Activated T-helper 1 cell treated with Interleukin-2 at 50 U/mL for 16 hours (primary cell): ENCODE measurements around the gene EXOSC5.
A peak's percentile ranks its signal among the peaks of the same experiment; 100 is the strongest.
"Not testable (repeated sequence)": the region's sequence is repeated elsewhere in the genome, so short reads cannot be mapped to it uniquely, and the experiment has no call there.

ENCODE experiments used
- DNase-seq: peaks from one replicate; pipeline ENCODE4 v3.0.0-alpha.2; 2020; ENCODE audit warnings: low read depth

EXOSC5 gene

DNA sequence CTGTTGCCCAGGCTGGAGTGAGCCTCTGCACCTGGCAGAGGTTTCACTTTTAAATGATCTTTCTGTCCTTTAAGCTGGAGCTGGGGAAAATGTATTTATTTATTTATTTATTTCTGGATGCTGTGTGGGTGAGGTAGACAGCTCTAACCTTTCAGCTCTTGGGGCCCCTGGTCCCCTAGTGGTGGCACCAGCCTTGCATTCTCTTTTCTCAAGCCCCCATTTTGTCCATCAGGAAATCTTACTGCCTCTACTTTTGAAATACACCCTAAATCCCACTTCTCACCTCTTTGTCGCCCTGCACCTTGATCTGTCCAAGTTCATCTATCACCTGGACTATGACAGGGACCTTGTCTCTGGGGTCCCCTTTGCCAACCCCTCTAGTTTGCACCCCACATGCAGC, 31.1 kb downstream of the EXOSC5 start:
- no peak for DNase-seq

- no peak for DNase-seq
Observed at GRCh38 chr19:41364524-41365391, 32.4 kb downstream of the EXOSC5 start.

DNA sequence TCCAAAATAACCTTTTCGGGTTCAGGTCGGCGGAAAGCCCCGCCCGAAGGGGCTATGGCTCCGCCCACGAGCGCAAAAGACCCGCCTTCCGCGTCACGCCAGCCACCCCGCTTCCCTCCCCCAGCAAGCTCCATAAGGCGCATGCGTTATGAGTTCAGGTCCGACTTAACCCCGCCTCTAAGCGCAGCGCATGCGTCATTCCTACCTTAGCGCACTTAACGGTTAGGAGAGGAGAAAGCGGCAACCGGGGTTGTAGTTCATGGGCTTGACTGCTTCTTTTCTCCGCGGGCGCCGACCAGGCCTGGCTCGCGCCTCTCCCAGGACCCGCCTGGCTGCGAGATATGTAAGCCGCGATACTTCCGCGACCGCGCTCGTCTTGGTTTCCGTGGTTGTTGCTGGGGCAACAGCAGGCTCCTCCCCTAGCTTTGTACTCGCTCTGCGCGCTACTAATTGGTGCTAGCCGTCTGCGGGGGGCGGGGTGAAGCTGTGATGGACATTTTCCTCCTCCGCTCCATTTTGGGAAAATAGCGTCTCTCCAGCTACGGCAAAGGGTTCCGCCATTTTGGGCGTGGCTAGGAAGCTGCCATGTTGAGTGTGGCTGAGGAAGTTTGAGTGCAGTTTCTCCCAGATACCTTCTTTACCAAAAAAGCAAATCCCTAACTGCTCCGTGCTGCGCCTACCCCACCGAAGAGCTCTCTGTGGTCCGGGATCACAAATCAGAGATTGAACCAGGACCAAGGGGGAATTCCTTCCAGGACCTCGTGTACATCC, 33.2 kb downstream of the EXOSC5 start, which contains the start of gene B9D2:
Gene B9D2 (minus strand): TSS at position 397 of the 771 bp plus-strand sequence. CDS start 630 bp downstream, outside the sequence.
- peak; percentile 96 for DNase-seq

GRCh38 chr19:41363371-41363752, 33.8 kb downstream of the EXOSC5 start:
- no peak for DNase-seq

DNA sequence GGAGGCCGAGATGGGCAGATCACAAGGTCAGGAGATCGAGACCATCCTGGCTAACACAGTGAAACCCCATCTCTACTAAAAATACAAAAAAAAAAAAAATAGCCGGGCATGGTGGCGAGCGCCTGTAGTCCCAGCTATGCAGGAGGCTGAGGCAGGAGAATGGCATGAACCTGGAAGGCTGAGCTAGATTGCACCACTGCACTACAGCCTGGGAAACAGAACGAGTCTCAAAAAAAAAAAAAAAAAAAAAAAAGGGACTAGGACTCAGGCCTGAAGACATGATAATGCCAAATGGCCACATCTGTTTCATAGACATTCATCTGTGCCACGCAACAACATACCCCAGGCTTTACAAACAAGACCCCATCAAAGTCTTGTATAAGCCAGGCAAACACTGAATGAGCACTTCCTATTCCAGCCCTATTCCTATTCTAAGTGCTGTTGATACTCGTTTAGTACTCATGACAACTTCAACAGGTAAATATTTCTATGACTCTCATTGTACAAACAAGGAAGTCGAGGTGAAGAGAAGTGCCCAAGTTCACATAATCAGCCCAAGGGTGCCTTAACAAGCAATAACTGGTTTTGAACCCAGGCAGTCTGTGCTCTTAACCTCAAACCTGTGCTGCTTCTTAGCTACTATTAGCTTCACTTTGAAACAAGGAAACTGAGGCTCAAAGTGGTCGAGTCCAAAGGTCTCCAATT, 34.9 kb downstream of the EXOSC5 start:
- no peak for DNase-seq

DNA sequence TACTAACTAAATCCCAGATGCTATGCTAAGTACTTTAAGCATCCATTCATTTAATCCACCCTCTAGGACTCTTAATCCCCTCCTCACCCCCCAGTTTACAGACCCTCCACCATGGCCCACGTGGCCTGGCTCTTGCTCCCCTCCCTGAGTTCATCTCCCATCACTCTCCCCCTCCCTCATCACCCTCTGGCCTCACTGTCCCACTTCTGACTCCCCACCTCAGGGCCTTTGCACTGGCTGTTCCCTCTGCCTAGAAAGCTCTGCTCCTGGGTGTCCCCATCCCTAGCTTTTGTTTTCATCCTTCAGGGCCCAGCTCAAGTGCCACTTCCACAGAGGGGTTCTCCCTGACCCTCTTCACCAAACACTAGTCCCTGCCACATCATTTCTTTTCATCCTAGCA, 37.4 kb downstream of the EXOSC5 start:
- DNase-seq, result no peak

DNA sequence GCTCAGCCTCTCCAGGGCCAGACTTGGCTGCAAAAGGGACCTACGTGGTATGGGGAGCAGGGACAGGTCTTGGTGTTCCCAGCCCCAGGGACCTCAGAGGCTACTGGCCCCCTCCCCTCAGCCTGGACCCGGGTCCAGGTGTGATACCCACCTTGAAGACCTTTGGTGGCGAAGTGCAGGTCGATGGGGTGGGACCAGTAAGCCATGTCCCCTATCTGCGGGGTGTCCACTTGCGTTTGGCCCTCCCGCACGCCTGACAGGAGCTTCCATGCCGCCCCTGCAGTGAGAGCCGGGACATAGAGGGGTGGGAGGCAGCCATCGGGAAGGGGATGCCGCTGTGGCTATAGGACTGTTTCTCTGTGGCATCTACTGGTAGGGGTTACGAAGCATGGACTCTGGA, 39.4 kb downstream of the EXOSC5 start:
- DNase-seq, result no peak

- DNase-seq, result no peak
Observed at GRCh38 chr19:41356984-41357739, 40.0 kb downstream of the EXOSC5 start.

DNA sequence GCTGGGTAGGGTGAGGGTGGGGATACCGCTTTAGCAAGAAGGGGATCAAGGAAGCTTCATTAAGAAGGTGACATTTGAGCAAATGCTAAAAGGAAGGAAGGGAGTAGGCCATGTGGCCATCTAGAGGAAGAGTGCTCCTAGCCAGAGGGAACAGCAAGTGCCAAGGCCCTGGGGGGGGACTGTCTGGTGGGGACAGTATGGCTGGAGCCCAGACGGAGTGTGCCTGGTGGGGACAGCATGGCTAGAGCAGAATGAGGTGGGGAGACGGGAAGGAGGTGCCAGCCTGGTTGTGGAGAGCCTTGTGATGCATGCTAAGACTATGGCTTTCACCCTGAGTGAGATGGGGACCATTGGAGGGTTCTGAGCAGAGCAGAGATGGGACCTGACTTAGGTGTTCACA, 41.4 kb downstream of the EXOSC5 start:
- DNase-seq, result no peak

GRCh38 chr19:41355035-41355434, 42.1 kb downstream of the EXOSC5 start:
- no peak for DNase-seq

- DNase-seq, result no peak
Observed at GRCh38 chr19:41354343-41354953, 42.7 kb downstream of the EXOSC5 start.

DNA sequence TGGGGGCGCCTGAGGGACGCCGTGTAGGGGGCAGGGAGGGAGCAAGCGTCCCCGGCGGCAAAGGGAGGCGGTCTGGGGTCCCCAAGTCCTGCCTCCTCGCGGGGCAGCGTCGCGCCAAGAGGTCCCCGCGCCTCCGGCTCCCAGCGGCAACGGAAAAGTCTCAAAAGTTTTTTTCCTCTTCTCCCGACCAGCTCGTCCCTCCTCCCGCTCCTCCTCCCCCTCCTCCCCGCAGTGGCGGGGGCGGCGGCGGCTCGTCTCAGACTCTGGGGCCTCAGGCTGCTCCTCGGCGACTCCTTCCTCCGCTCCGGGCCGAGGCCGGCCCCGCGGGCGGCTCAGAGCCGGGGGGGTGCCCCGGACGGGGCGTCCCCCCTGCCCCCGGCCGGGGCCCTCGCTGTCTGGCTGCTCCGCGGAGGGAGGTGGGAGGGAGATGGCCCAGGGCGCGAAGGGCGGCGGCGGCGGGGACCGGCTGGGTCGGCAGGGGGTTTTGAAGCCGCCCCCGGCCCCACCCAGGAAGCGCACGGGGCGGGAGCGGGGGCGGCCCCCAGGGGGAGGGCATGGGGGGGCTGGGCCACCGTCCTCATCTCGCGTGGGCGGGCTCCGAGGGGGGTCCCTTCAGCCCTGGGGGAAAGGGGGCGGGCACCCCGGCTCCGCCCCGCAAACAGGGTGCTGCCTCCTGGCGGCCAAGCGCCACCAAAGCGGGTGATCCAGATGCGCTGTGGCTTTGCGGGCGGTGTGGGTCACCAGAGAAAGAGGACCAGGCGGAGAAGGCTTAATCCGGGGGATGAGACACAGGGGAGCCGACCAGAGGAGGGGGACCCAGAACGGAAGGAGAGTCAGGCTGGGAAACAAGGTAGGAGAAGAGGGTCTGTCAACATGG, 43.5 kb downstream of the EXOSC5 start, which contains the start of gene TGFB1:
Gene TGFB1 (minus strand): TSS at position 457 of the 877 bp plus-strand sequence. CDS start 878 bp downstream, outside the sequence.
- peak; percentile 93 for DNase-seq

- peak; percentile 69 for DNase-seq
Observed at GRCh38 chr19:41352609-41353465, 44.3 kb downstream of the EXOSC5 start.

DNA sequence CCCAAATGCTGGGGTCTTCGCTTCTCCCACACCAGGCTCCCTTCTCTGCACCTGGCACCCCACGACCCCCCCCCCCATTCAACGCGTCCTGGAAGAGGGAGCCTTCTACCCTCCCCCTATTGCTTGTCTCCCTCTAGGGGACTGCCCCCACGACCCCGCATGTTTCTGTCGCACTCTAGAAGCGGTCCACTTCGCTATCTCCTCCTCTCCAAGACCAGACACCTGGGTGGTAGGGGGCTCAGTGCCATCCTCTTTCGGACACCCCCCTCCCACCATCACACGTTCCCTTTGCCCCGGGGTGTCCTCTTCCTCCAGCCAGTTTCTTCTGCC, 44.9 kb downstream of the EXOSC5 start:
- DNase-seq, result no peak

DNA sequence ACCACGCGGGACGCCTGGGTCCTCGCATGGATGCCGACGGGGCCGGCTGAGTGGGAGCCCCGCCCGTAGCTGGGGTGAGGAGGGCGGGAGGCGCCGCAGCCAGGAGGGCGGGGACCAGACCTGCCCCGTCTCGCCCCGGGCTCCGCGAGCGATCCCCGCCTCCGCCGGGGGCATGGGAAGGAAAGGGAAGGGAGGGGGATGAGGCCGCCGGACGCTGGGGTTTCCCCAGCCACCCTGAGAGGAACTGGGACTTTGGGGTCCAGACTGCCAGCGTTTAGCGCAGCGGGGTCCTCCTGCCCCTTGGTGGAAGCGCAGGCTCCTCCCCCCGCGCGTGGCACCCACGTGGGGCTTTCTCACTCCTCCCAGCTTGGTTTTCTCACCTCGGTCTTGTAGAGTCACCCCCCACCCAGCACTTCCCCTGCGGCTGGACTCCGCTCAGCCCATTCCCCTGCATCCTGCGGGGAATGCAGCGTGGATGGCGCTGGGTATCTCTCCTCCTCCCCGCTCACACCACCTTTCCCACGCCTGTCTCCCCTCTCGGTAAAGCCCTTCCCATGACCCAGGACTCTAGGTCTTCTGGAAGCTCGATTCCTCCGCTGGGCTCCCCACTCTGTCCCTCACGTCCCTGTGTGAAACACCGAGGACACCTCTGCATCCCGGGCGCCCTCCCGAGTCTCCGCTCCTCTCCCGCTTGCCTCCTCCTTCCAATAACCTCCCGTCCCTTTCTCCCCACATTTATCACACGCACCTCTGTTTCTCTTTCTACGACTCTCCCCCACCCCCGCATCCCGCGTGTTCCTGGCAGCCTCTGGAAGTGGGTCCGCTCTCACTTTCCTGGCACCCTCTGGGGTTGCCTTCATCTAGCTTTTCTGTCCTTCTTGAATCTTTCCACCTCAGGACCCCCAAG, 45.6 kb downstream of the EXOSC5 start:
- peak; percentile 72 for DNase-seq

GRCh38 chr19:41350735-41351338, 46.3 kb downstream of the EXOSC5 start:
- no peak for DNase-seq

- not testable (repeated sequence) for DNase-seq
Observed at GRCh38 chr19:41346916-41347315, 50.2 kb downstream of the EXOSC5 start.

- DNase-seq, result no peak
Observed at GRCh38 chr19:41344162-41344561, 53.0 kb downstream of the EXOSC5 start.
